Transverse colon (tissue), 4 donors: ENCODE data around the gene USP50. TPM values are rescaled to one million over a fixed set of nuclear protein-coding genes. Genes with fewer than 3 reads are reported as not detected.

Experiments used
- DNase-seq: peaks from one replicate; pipeline ENCODE4 v3.0.0-alpha.2; 2019
- H3K27ac ChIP-seq, 4 donors: fragments of 200-600 bp; sonication (generic); 2 replicates each; pipeline ENCODE4 v1.5.1; 2016 to 2018; ENCODE audit warnings: inconsistent platforms in 4 of 4
- H3K27me3 ChIP-seq: fragments of 200-600 bp; sonication (generic); 2 replicates; pipeline ENCODE4 v1.5.1; 2017; ENCODE audit warnings: inconsistent platforms
- H3K36me3 ChIP-seq, 4 donors: fragments of 200-600 bp; sonication (generic); 2 replicates each; pipeline ENCODE4 v1.5.1; 2017 to 2019; ENCODE audit warnings: inconsistent platforms in 4 of 4
- H3K4me1 ChIP-seq, 4 donors: fragments of 200-600 bp; sonication (generic); 2 replicates each; pipeline ENCODE4 v1.5.1; 2017 to 2020; ENCODE audit warnings: inconsistent platforms in 4 of 4
- H3K4me3 ChIP-seq, 4 donors: fragments of 200-600 bp; sonication (generic); 1 replicate in 1 of 4; 2 replicates in 3 of 4; pipeline versions ENCODE4 v1.5.1 to v1.6.1; 2017 to 2019; ENCODE audit warnings: inconsistent platforms in 4 of 4
- H3K9me3 ChIP-seq, 2 donors: fragments of 200-600 bp; sonication (generic); 2 replicates each; pipeline ENCODE4 v1.5.1; 2017 to 2019; ENCODE audit warnings: inconsistent platforms in 2 of 2
- CTCF ChIP-seq, 5 experiments: fragments of 200-600 bp in 3 of 5; fragments of 450-650 bp in 2 of 5; sonication (generic) in 3 of 5; IDR thresholded peaks; 1 replicate in 2 of 5; 2 replicates in 3 of 5; pipeline ENCODE4 v1.5.1; 2016 to 2017; ENCODE audit warnings: antibody characterized with exemption in 5 of 5, inconsistent platforms in 3 of 5, mild to moderate bottlenecking in 2 of 5, moderate library complexity in 1 of 5
- EP300 ChIP-seq: sonication (generic); formaldehyde crosslinking; IDR thresholded peaks from one replicate; pipeline ENCODE4 v1.6.1; 2017; ENCODE audit warnings: antibody characterized with exemption, low read depth
- POLR2A ChIP-seq: fragments of 450-650 bp; IDR thresholded peaks from one replicate; pipeline ENCODE4 v1.6.1; 2016; ENCODE audit warnings: antibody characterized with exemption, mild to moderate bottlenecking, moderate library complexity
- POLR2AphosphoS5 ChIP-seq, 3 donors: sonication (generic); formaldehyde crosslinking; IDR thresholded peaks; one replicate each; pipeline ENCODE4 v1.6.1; 2016; ENCODE audit warnings: antibody characterized with exemption in 3 of 3
- WGBS, 2 donors: methylation state at CpG; one replicate each; pipeline ENCODE4 v1.1.5; 2018; ENCODE audit warnings: low coverage in 1 of 2; 5-methylcytosine and 5-hydroxymethylcytosine counted together
- in situ Hi-C, 4 donors: fragments of 200-750 bp; cut with MboI; loops; one replicate each; pipeline versions ENCODE4 v1.15.0 to v1.15.1; 2017; ENCODE audit warnings: low sequenced_read_pairs in 3 of 4, low pct_ligation_motif_present in 1 of 4, low pct_unique_long_range_greater_than_20kb in 1 of 4
- intact Hi-C: fragments of 100-400 bp; cut with DNase I; formaldehyde crosslinking; loops from one replicate; pipeline ENCODE4 v1.15.1; 2023; ENCODE audit warnings: low total_unique reads
- total RNA-seq, 4 donors: library from RNA; depleted of rRNA; stranded (reverse); fragments of >200 nt; gene quantifications; one replicate each; pipeline ENCODE4 v1.1.0, GENCODE V29; 2016

Gene USP50
- total RNA-seq, 4 donors from 2014 or later = not detected

GRCh38 chr15:50558012-50558411 lies 11.5 kb upstream of the USP50 start:
- intact Hi-C loops (no loop called here), in situ Hi-C loops (no loop called here)
- Histone ChIP-seq H3K4me1 (no peaks in the 10 kb centered on the region), H3K4me3 (no peak overlapping the region), H3K27me3 (no peaks in the 10 kb centered on the region), H3K36me3 (peaks cover 0 to 26% (median 4%) of the 10 kb centered on the region in 4 donors), H3K9me3 (no peaks in the 10 kb centered on the region), H3K27ac (no peak overlapping the region)
- no peak for DNase-seq
- TF ChIP-seq EP300 = no peak
- TF ChIP-seq POLR2AphosphoS5 (IDR thresholded peaks at IDR 0.05) = no peak
- no peak for TF ChIP-seq POLR2A
- no peak for TF ChIP-seq CTCF (IDR thresholded peaks at IDR 0.05)
- 90 to 96% methylated on average over 2 of the region's 2 CpGs for WGBS, 2 donors

GRCh38 chr15:50556642-50557371 lies 10.3 kb upstream of the USP50 start:
- Histone ChIP-seq H3K9me3 (no peaks in the 10 kb centered on the region), H3K27ac (no peak overlapping the region), H3K4me3 (no peak overlapping the region), H3K36me3 (peaks cover 0 to 21% (median 4%) of the 10 kb centered on the region in 4 donors), H3K27me3 (no peaks in the 10 kb centered on the region), H3K4me1 (no peaks in the 10 kb centered on the region)
- intact Hi-C loops (no loop called here), in situ Hi-C loops (no loop called here)
- no peak for TF ChIP-seq CTCF (IDR thresholded peaks at IDR 0.05)
- TF ChIP-seq POLR2A = no peak
- no peak for TF ChIP-seq POLR2AphosphoS5 (IDR thresholded peaks at IDR 0.05)
- TF ChIP-seq EP300 = no peak
- DNase-seq = no peak
- 93% methylated on average over 2 of the region's 2 CpGs for WGBS, 2 donors

GRCh38 chr15:50552238-50552637 lies 5.8 kb upstream of the USP50 start:
- in situ Hi-C loops = no loop called here

GRCh38 chr15:50549326-50549725 lies 2.9 kb upstream of the USP50 start:
- TF ChIP-seq POLR2AphosphoS5 (IDR thresholded peaks at IDR 0.05) (no peak), CTCF (IDR thresholded peaks at IDR 0.05) (no peak)
- Histone ChIP-seq H3K4me1 (no peaks in the 10 kb centered on the region), H3K9me3 (no peaks in the 10 kb centered on the region), H3K4me3 (no peak overlapping the region), H3K27ac (no peak overlapping the region), H3K36me3 (no peaks in the 10 kb centered on the region), H3K27me3 (no peaks in the 10 kb centered on the region)
- in situ Hi-C loops = no loop called here
- intact Hi-C loops = no loop called here
- 82 to 87% methylated on average over 7 of the region's 7 CpGs for WGBS, 2 donors
- DNase-seq = no peak

More at GRCh38 chr15:50552238-50552637, 5.8 kb upstream of the USP50 start:
- no peaks in the 10 kb centered on the region for H3K4me1 ChIP-seq
- H3K36me3 ChIP-seq = no peaks in the 10 kb centered on the region
- no peaks in the 10 kb centered on the region for H3K27me3 ChIP-seq
- H3K4me3 ChIP-seq = no peak overlapping the region
- intact Hi-C loops = no loop called here
- no peak for DNase-seq
- no peak overlapping the region for H3K27ac ChIP-seq
- WGBS, 2 donors = 67 to 72% methylated on average over 4 of the region's 4 CpGs
- no peak for TF ChIP-seq CTCF (IDR thresholded peaks at IDR 0.05)
- no peak for TF ChIP-seq POLR2A
- no peak for TF ChIP-seq EP300
- TF ChIP-seq POLR2AphosphoS5 (IDR thresholded peaks at IDR 0.05) = no peak
- H3K9me3 ChIP-seq = no peaks in the 10 kb centered on the region
